H9 (cell line): ENCODE measurements around the gene PSMB7. TPM values are rescaled to one million over a fixed set of nuclear protein-coding genes. Genes with fewer than 3 reads are reported as not detected.
A peak's percentile ranks its signal among the peaks of the same experiment; 100 is the strongest.

Experiments used
- DNase-seq: peaks from one replicate; pipeline ENCODE4 v3.0.0-alpha.2; 2017
- H2AFZ ChIP-seq: one replicate; pipeline ENCODE4 v1.6.1; 2013; ENCODE audit warnings: mild to moderate bottlenecking, low read length, control low read depth, moderate library complexity
- H2AK5ac ChIP-seq: 2 replicates; pipeline ENCODE4 v1.6.1; 2013; ENCODE audit warnings: low read length, control low read depth, mixed read lengths; ENCODE audit not compliant: insufficient read length
- H2BK120ac ChIP-seq: one replicate; pipeline ENCODE4 v1.6.1; 2013; ENCODE audit warnings: low read depth, mild to moderate bottlenecking, low read length, control low read depth, inconsistent platforms; ENCODE audit not compliant: poor library complexity, severe bottlenecking
- H2BK12ac ChIP-seq: 2 replicates; pipeline ENCODE4 v1.6.1; 2013; ENCODE audit warnings: low read length, control low read depth, mixed read lengths, low read depth; ENCODE audit not compliant: insufficient read length
- H2BK15ac ChIP-seq: 2 replicates; pipeline ENCODE4 v1.6.1; 2013; ENCODE audit warnings: low read depth, low read length, control low read depth
- H2BK20ac ChIP-seq: one replicate; pipeline ENCODE4 v1.6.1; 2013; ENCODE audit warnings: low read depth, mild to moderate bottlenecking, low read length, control low read depth, inconsistent platforms; ENCODE audit not compliant: poor library complexity, severe bottlenecking
- H2BK5ac ChIP-seq: 2 replicates; pipeline ENCODE4 v1.6.1; 2013; ENCODE audit warnings: low read length, control low read depth, mixed read lengths; ENCODE audit not compliant: insufficient read length
- H3K14ac ChIP-seq: 2 replicates; pipeline ENCODE4 v1.6.1; 2013; ENCODE audit warnings: low read length, control low read depth; ENCODE audit not compliant: insufficient read depth
- H3K18ac ChIP-seq: 2 replicates; pipeline ENCODE4 v1.6.1; 2013; ENCODE audit warnings: low read depth, mild to moderate bottlenecking, mixed read lengths, low read length, control low read depth; ENCODE audit not compliant: insufficient read length
- H3K23ac ChIP-seq: 2 replicates; pipeline ENCODE4 v1.6.1; 2013; ENCODE audit warnings: low read length, control low read depth, mixed read lengths, low read depth; ENCODE audit not compliant: insufficient read length
- H3K23me2 ChIP-seq: 2 replicates; pipeline ENCODE4 v1.6.1; 2013; ENCODE audit warnings: low read depth, mild to moderate bottlenecking, mixed read lengths, low read length, control low read depth; ENCODE audit not compliant: insufficient read length, poor library complexity, severe bottlenecking
- H3K27ac ChIP-seq: 2 replicates; pipeline ENCODE4 v1.5.1; 2013; ENCODE audit warnings: low read length, control low read depth, mixed read lengths, low read depth; ENCODE audit not compliant: insufficient read length
- H3K27me3 ChIP-seq: 2 replicates; pipeline ENCODE4 v1.6.1; 2013; ENCODE audit warnings: low read length, control low read depth, inconsistent platforms; ENCODE audit not compliant: insufficient read depth
- H3K4ac ChIP-seq: 2 replicates; pipeline ENCODE4 v1.6.1; 2013; ENCODE audit warnings: low read depth, mild to moderate bottlenecking, control low read depth, inconsistent platforms, low read length, moderate library complexity
- H3K4me1 ChIP-seq: 2 replicates; pipeline ENCODE4 v1.6.1; 2013; ENCODE audit warnings: low read length, control low read depth, inconsistent platforms; ENCODE audit not compliant: insufficient read depth
- H3K4me2 ChIP-seq: 2 replicates; pipeline ENCODE4 v1.6.1; 2013; ENCODE audit warnings: low read length, control low read depth, mixed read lengths; ENCODE audit not compliant: insufficient read length, insufficient read depth
- H3K56ac ChIP-seq: 2 replicates; pipeline ENCODE4 v1.6.1; 2013; ENCODE audit warnings: low read depth, mild to moderate bottlenecking, mixed read lengths, low read length, control low read depth; ENCODE audit not compliant: insufficient read length
- H3K79me1 ChIP-seq: 2 replicates; pipeline ENCODE4 v1.6.1; 2013; ENCODE audit warnings: low read depth, mild to moderate bottlenecking, moderate library complexity, low read length, control low read depth, inconsistent platforms; ENCODE audit not compliant: insufficient read depth, poor library complexity, severe bottlenecking
- H3K79me2 ChIP-seq: 2 replicates; pipeline ENCODE4 v1.6.1; 2013; ENCODE audit warnings: low read length, control low read depth, inconsistent platforms; ENCODE audit not compliant: insufficient read depth
- H3K9ac ChIP-seq: 2 replicates; pipeline ENCODE4 v1.6.1; 2013; ENCODE audit warnings: low read length, control low read depth, mixed read lengths; ENCODE audit not compliant: insufficient read length; ENCODE audit errors: extremely low read depth
- H3K9me3 ChIP-seq: one replicate; pipeline ENCODE4 v1.6.1; 2013; ENCODE audit warnings: low read depth, low read length, inconsistent platforms; ENCODE audit not compliant: control insufficient read depth
- H3T11ph ChIP-seq: one replicate; pipeline ENCODE4 v1.6.1; 2013; ENCODE audit warnings: mild to moderate bottlenecking, low read length, control low read depth, inconsistent platforms
- H4K20me1 ChIP-seq: one replicate; pipeline ENCODE4 v1.6.1; 2013; ENCODE audit not compliant: control insufficient read depth, insufficient read length, insufficient read depth
- H4K5ac ChIP-seq: 2 replicates; pipeline ENCODE4 v1.6.1; 2013; ENCODE audit warnings: low read depth, mild to moderate bottlenecking, mixed read lengths, low read length, control low read depth; ENCODE audit not compliant: insufficient read length
- H4K8ac ChIP-seq: replicated peaks from 2 replicates; pipeline ENCODE4 v1.6.1; 2013; ENCODE audit warnings: low read length, control low read depth, mixed read lengths, low read depth; ENCODE audit not compliant: insufficient read length
- H4K91ac ChIP-seq: 2 replicates; pipeline ENCODE4 v1.6.1; 2013; ENCODE audit warnings: low read depth, mild to moderate bottlenecking, moderate library complexity, mixed read lengths, low read length, control low read depth; ENCODE audit not compliant: insufficient read length
- H3K27ac Mint-ChIP-seq, 3 experiments: 2 replicates in 2 of 3; 3 replicates in 1 of 3; pipeline ENCODE4 v1.8.0; 2020 to 2021; ENCODE audit warnings: mixed read lengths in 3 of 3, mild to moderate bottlenecking in 1 of 3, moderate library complexity in 1 of 3
- H3K27me3 Mint-ChIP-seq: 2 replicates; pipeline ENCODE4 v1.8.0; 2021; ENCODE audit warnings: low read depth, mild to moderate bottlenecking, moderate library complexity, mixed read lengths
- H3K36me3 Mint-ChIP-seq, 3 experiments: 2 replicates in 2 of 3; 3 replicates in 1 of 3; pipeline ENCODE4 v1.8.0; 2020 to 2021; ENCODE audit warnings: low read depth in 3 of 3, mixed read lengths in 3 of 3; ENCODE audit not compliant: insufficient read depth in 1 of 3
- H3K4me1 Mint-ChIP-seq, 2 experiments: 2 replicates each; pipeline ENCODE4 v1.8.0; 2020; ENCODE audit warnings: mixed read lengths in 2 of 2
- H3K4me3 Mint-ChIP-seq, 2 experiments: 2 replicates in 1 of 2; 3 replicates in 1 of 2; pipeline ENCODE4 v1.8.0; 2020 to 2021; ENCODE audit warnings: mild to moderate bottlenecking in 2 of 2, mixed read lengths in 2 of 2, moderate library complexity in 1 of 2
- H3K9me3 Mint-ChIP-seq, 2 experiments: 2 replicates in 1 of 2; 3 replicates in 1 of 2; pipeline ENCODE4 v1.8.0; 2020; ENCODE audit warnings: mild to moderate bottlenecking in 2 of 2, mixed read lengths in 2 of 2, moderate library complexity in 1 of 2
- WGBS: extraction: QIAGEN DNeasy Blood & Tissue Kit; methylation state at CpG from one replicate; pipeline ENCODE4 v1.1.7; 2013; ENCODE audit warnings: missing lambda C conversion rate, low lambda C conversion rate, mixed read lengths; ENCODE audit not compliant: insufficient read length; ENCODE audit errors: extremely low coverage; 5-methylcytosine and 5-hydroxymethylcytosine counted together
- total RNA-seq: library from RNA; stranded (reverse); gene quantifications from 2 replicates; pipeline ENCODE4 v1.2.1, GENCODE V29; 2021
- TF ChIP-seq, protein P1 (sequence below): fragments of 200-600 bp; sonication (generic); conservative IDR thresholded peaks from 3 replicates; pipeline ENCODE4 v1.8.0; 2021; ENCODE audit warnings: antibody characterized with exemption, mild to moderate bottlenecking

The PSMB7 gene
- total RNA-seq, 1 experiment from 2014 or later = 209 TPM

DNA sequence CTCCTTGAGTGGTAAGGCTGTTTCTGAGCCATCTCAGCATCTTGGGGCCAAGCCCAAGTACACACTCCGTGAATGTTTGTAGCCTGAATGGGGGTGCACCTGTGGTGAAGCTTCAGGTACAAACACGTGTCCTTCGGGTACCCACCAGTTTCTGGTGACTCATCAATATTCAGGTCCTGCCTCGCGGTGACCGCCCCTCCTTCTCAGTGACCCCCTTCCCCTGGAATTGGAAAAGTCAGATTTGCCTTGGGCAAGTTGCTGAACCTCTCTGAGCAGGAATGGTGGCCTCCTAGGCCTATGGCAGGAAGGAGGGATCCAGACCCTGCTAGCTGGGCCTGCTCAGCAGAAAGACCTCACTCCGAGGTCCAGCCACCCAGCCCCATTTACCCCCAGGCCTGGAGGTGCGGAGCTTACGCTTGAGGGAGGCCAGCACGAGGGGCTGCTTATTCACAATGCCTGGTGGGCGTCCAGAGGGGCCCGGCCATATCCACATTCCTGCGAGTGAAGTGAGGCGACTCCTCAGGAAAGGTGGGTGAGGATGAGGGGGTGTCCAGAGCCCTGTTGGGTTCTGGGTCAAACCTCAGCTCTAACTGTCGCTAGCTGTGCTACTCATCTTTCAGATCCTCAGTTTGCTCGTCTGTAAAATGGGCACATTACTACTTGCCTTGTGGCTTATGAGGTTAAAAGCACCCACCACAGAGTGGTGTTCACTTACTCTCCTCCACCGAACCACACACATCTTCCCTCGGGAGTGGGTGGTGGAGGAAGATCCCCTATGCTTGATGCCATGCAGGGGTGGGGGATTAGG is 42.0 kb upstream of the PSMB7 start:
- Histone ChIP-seq H3K27ac (no peak overlapping the region), H2BK20ac (no peak overlapping the region), H2AK5ac (no peak overlapping the region), H4K20me1 (peaks cover 2% of the 10 kb centered on the region), H3K79me1 (no peaks in the 10 kb centered on the region), H2BK12ac (no peak overlapping the region), H3K4me2 (no peak overlapping the region), H2AFZ (no peak overlapping the region), H2BK5ac (no peak overlapping the region), H3K9me3 (no peaks in the 10 kb centered on the region), H3K9ac (no peak overlapping the region), H3K18ac (no peak overlapping the region), H4K91ac (no peak overlapping the region), H4K5ac (no peak overlapping the region), H3K79me2 (no peaks in the 10 kb centered on the region), H3K4me1 (no peaks in the 10 kb centered on the region), H2BK15ac (no peak overlapping the region), H3T11ph (no peak overlapping the region), H3K56ac (no peak overlapping the region), H4K8ac (no peak overlapping the region), H3K14ac (no peak overlapping the region), H3K27me3 (peaks cover 6% of the 10 kb centered on the region; the same call in 1 of the 2 replicates), H3K23ac (no peak overlapping the region), H3K23me2 (no peaks in the 10 kb centered on the region), H3K4ac (no peak overlapping the region), H2BK120ac (no peak overlapping the region)
- no CpG with 5 or more reads among the region's 18 CpGs for WGBS
- no peaks in the 10 kb centered on the region for H3K9me3 Mint-ChIP-seq
- no peak overlapping the region for H3K4me3 Mint-ChIP-seq
- H3K4me1 Mint-ChIP-seq = peaks cover 7 to 11% of the 10 kb centered on the region in 2 experiments
- peaks cover 13% of the 10 kb centered on the region for H3K27me3 Mint-ChIP-seq
- no peaks in the 10 kb centered on the region for H3K36me3 Mint-ChIP-seq
- TF ChIP-seq, protein P1, sequence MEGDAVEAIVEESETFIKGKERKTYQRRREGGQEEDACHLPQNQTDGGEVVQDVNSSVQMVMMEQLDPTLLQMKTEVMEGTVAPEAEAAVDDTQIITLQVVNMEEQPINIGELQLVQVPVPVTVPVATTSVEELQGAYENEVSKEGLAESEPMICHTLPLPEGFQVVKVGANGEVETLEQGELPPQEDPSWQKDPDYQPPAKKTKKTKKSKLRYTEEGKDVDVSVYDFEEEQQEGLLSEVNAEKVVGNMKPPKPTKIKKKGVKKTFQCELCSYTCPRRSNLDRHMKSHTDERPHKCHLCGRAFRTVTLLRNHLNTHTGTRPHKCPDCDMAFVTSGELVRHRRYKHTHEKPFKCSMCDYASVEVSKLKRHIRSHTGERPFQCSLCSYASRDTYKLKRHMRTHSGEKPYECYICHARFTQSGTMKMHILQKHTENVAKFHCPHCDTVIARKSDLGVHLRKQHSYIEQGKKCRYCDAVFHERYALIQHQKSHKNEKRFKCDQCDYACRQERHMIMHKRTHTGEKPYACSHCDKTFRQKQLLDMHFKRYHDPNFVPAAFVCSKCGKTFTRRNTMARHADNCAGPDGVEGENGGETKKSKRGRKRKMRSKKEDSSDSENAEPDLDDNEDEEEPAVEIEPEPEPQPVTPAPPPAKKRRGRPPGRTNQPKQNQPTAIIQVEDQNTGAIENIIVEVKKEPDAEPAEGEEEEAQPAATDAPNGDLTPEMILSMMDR = no peak
- H3K27ac Mint-ChIP-seq = peak overlapping the region in 1 of 3 experiments; percentile 74; a peak in 2 of 7 replicates
- DNase-seq = no peak
